NCI-H2107 treated with DMSO at 0.1 percent for 48 hours (cell line): Measurements from ENCODE around the gene HCFC1R1.
A peak's percentile ranks its signal among the peaks of the same experiment; 100 is the strongest.

Experiments
- DNase-seq: peaks from one replicate; lab custom pipeline; 2025; ENCODE audit not compliant: unreplicated experiment; lab: John Stamatoyannopoulos, UW

HCFC1R1 gene

DNA sequence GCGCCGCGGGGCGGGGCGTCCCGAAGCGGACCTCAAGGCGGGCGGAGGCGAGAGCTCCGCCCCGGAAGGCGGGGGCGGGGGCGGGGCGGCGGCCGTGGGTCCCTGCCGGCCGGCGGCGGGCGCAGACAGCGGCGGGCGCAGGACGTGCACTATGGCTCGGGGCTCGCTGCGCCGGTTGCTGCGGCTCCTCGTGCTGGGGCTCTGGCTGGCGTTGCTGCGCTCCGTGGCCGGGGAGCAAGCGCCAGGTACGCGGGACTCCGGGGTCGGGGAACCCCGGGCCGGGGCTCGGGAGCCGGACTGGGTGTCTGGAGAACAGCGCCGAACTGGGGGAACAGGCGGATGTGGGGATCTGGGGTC, 3.5 kb downstream of the HCFC1R1 start, which contains the start of gene TNFRSF12A:
Gene TNFRSF12A, plus strand, starts transcription at position 122 of the 357 bp plus-strand sequence. Its CDS starts 30 bp downstream, at position 152.
- DNase-seq: no peak

DNA sequence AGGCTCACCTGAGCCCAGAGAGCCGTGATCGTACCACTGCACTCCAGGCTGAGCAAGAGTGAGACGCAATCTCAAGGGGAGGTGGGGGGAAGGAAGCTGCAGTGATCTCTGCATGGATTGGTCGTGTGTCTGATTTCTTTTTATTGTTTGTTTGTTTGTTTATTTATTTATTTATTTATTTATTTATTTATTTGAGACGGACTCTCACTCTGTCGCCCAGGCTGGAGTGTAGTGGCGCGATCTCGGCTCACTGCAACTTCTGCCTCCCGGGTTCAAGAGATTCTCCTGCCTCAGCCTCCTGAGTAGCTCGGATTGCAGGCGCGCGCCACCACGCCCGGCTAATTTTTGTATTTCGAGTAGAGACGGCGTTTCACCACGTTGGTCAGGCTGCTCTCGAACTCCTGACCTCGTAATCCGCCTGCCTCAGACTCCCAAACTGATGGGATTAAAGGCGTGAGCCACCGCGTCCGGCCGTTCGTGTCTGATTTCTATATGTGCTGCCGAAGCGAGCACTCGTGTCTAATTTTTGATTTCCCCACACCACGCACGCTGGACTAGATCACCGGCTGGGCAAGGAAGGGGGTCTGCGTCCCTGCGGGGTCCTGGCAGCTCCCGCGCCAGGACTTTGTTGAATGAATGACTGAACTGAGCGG, 4.0 kb downstream of the HCFC1R1 start:
- no peak for DNase-seq

GRCh38 chr16:3017794-3018506, 5.8 kb downstream of the HCFC1R1 start, which contains the start of gene CLDN6:
TSS of gene CLDN6 (minus strand) at chr16:3018183. CDS start at chr16:3016021, 2,162 bp downstream.
- no peak for DNase-seq

GRCh38 chr16:3017344-3017743, 6.4 kb downstream of the HCFC1R1 start:
- DNase-seq: no peak

DNA sequence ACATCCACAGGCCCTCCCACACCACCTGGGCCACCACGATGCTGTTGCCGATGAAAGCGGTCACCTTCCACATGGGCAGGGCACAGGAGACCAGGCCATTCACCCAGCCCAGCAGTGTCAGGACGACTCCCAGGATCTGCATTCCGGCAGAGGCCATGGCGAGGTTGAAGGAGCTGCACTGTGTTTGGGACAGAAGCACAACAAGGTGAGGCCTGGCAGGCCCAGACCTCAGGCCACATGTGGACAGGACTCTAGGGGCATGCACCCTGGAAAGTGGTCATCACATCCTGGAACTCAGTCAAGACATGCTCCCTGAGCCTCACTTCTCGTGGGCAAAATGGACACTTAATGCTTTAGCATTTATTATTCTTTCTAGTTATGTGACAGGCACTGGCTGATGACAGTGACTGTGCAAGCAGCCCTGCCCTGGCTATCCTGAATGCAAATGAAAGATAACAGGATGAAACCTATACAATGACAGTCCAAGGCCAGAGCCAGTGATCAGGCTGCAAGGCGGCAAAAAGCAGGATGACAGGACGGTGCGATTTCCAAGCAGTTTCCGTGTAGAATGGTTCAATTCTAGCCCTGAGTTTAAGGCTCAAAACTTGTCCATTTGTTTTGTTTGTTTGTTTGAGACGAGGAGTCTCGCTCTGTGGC, 7.7 kb downstream of the HCFC1R1 start:
- DNase-seq: no peak

- no peak for DNase-seq
Measured at GRCh38 chr16:3014971-3015370, 8.8 kb downstream of the HCFC1R1 start.

- no peak for DNase-seq
Measured at GRCh38 chr16:3013998-3014690, 9.6 kb downstream of the HCFC1R1 start.

DNA sequence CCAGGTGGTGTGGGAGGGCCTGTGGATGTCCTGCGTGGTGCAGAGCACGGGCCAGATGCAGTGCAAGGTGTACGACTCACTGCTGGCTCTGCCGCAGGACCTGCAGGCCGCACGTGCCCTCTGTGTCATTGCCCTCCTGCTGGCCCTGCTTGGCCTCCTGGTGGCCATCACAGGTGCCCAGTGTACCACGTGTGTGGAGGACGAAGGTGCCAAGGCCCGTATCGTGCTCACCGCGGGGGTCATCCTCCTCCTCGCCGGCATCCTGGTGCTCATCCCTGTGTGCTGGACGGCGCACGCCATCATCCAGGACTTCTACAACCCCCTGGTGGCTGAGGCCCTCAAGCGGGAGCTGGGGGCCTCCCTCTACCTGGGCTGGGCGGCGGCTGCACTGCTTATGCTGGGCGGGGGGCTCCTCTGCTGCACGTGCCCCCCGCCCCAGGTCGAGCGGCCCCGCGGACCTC, 10.2 kb downstream of the HCFC1R1 start:
- DNase-seq: no peak

- peak; percentile 92 for DNase-seq
Measured at GRCh38 chr16:3012828-3013420, 10.8 kb downstream of the HCFC1R1 start, which contains the start of gene CLDN9. TSS of gene CLDN9 (plus strand) at chr16:3012923. CDS start at chr16:3013363, 440 bp downstream.

GRCh38 chr16:3012246-3012645, 11.5 kb downstream of the HCFC1R1 start:
- DNase-seq: peak; percentile 95

DNA sequence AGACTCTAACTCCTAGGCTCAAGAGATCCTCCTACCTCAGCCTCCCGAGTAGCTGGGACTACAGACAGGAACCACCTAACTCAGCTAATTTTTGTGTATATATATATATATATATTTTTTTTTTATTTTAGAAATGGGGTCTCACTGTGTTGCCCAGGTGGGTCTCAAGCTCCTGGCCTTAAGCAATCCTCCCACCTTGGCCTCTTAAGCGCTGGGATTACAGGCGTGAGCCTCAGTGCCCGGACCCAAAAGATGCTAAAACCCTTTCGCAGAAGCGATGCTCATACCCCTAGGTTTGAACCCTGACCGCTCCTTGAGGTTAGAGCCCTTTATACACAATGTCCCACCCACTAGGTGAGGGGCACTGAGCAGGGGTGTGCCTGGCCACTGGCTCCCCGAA, 13.2 kb downstream of the HCFC1R1 start:
- DNase-seq: no peak

DNA sequence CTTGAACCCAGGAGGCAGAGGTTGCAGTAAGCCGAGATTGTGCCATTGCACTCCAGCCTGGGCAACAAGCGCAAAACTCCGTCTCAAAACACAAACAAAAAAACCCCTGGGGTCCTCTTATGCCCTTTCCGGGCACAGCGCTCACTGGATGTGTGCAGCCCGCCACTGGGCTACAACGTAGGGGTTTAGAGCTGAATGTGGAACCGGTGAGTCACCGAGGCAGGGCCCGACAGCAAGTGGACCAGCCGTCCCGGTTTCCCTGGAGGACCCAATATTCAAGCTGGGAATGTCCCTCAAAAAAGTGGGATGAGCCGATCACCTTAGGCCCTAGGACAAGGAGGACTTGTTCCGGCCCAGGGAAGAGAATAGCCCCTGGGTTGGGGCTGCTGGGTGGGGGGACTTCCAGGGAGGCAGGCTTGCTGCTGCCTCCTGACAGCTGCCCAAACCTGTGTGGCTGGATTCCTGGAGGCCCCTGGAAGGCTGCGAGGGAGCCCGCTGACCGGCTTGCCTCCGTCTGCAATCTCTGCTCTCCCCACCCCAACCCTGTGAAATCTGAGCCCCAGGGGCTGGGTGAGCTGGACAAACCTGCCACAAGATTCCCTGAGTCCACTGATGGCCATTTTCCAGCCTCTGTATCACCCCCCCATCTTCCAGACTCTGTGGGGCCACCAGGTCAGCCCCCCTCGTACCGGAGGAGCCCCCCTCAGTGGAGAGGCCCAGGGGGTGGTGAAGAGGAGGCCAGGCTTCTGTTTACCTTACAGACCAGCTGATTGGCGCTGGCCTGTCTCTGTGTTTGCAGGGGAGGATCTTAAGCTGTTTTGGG, 14.0 kb downstream of the HCFC1R1 start:
- no peak for DNase-seq

DNA sequence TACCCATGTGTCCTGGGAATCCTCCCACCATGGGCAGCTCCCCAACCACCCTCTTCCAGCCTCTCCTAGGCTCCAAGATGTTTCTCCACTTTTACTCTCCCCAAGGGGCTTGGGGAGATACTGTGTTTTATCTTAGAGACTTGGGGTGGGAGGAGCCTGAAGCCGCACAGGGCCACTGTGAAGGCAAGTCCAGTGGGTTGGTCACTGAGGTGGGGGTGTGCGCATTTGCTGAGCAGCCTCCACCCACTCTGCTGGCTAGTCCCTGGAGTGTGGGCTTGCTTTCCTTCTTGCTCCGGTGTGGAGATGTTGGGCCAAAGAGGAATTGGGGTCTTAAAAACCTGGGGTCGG, 15.1 kb downstream of the HCFC1R1 start:
- no peak for DNase-seq

- DNase-seq: no peak
Measured at GRCh38 chr16:3007957-3008689, 15.6 kb downstream of the HCFC1R1 start.

DNA sequence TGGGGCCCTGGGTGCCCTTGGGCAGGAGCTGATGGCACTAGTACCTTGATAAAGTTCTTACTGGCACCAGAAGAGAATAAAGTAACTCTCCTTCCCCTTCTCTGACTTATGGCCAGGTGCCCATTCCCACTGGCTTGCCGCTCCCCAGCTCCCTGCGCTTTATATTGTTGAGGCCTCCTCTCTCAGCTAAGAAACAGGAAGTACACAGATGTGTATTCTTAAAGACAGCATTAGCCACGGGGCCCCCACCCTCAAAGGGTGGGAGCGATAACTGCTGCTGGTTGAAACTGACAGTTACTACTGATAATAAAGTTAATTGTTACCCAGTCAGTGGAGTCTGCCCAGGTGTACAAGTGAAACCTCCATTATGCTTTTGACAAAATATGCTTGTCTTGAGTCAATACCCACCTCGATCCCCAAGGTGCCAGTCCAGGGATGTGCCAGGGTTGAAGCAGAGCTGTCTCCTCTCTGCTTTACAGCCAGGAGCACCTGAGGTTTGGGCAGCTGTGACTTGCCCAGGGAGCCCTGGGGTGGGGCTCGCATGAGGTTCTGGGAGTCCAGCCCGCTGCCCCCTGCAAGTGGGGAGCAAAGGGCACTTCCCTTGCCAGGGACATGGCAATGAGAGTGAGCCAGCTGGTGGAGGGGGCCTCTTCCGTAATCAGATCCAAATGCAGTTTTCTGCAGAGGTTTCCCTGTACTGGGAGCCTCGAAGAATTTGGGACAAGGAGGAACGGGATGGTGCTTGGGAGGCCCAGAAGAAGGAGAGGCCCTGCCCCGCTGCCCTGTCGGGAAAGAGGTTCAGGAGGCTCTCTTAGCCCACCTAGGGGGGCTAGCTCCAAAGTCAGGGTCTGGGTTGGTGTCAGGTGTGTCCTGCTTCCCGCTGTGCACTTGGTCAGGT, 16.4 kb downstream of the HCFC1R1 start:
- no peak for DNase-seq

GRCh38 chr16:3004781-3005284, 18.9 kb downstream of the HCFC1R1 start:
- DNase-seq: no peak

DNA sequence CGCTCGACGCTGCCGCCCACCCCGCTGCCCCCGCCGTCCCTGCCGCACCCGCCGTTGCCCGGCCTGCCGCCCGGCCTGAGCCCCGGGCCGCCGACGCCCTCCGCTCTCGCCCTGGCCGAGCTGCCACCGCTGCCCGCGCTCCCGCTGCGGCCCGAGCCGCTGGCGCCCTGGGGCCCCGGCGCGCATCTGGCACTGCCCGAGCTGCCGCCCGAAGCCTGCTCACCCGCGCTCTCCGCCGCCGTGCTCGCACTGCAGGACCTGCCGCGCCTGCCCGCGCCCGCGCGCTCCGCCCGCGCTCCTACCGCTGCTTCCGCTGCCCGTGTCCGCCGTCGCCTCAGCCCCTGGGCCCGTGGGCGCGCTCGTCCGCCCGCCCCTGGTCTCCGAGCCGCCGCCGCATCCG, 19.4 kb downstream of the HCFC1R1 start:
- DNase-seq: no peak

- peak; percentile 97 for DNase-seq
Measured at GRCh38 chr16:3003582-3004270, 20.0 kb downstream of the HCFC1R1 start.
